Thyroid gland (tissue), 4 donors: Measurements from ENCODE around the gene TMEM221. TPM values are rescaled to one million over a fixed set of nuclear protein-coding genes. Genes with fewer than 3 reads are reported as not detected.
A peak's percentile ranks its signal among the peaks of the same experiment; 100 is the strongest.
"Not testable (repeated sequence)": the region's sequence is repeated elsewhere in the genome, so short reads cannot be mapped to it uniquely, and the experiment has no call there.

Experiments
- DNase-seq, 2 donors: peaks; one replicate each; pipeline ENCODE4 v3.0.0-alpha.2; 2019
- H3K27ac ChIP-seq, 3 donors: fragments of 200-600 bp; sonication (generic); 1 replicate in 2 of 3; 2 replicates in 1 of 3; pipeline ENCODE4 v1.5.1; 2016 to 2019; ENCODE audit warnings: mild to moderate bottlenecking in 1 of 3, moderate library complexity in 1 of 3
- H3K27me3 ChIP-seq: fragments of 200-600 bp; sonication (generic); one replicate; pipeline ENCODE4 v1.5.1; 2019
- H3K36me3 ChIP-seq, 2 donors: fragments of 200-600 bp; sonication (generic); one replicate each; pipeline ENCODE4 v1.5.1; 2016 to 2019
- H3K4me1 ChIP-seq, 2 donors: fragments of 200-600 bp; sonication (generic); one replicate each; pipeline ENCODE4 v1.5.1; 2017 to 2019
- H3K4me3 ChIP-seq, 3 donors: fragments of 200-600 bp; sonication (generic); replicated peaks in 1 of 3; 1 replicate in 2 of 3; 2 replicates in 1 of 3; pipeline ENCODE4 v1.5.1; 2016; ENCODE audit warnings: mild to moderate bottlenecking in 1 of 3
- H3K9me3 ChIP-seq: fragments of 200-600 bp; sonication (generic); one replicate; pipeline ENCODE4 v1.5.1; 2017
- CTCF ChIP-seq, 6 experiments: fragments of 200-600 bp in 3 of 6; fragments of 450-650 bp in 3 of 6; sonication (generic) in 3 of 6; IDR thresholded peaks; one replicate each; pipeline ENCODE4 v1.5.1; 2016 to 2019; ENCODE audit warnings: antibody characterized with exemption in 6 of 6, mild to moderate bottlenecking in 2 of 6, inconsistent platforms in 1 of 6, moderate library complexity in 1 of 6
- POLR2A ChIP-seq, 2 donors: fragments of 450-650 bp; IDR thresholded peaks; one replicate each; pipeline ENCODE4 v1.6.1; 2017; ENCODE audit warnings: antibody characterized with exemption in 2 of 2, mild to moderate bottlenecking in 2 of 2, moderate library complexity in 1 of 2
- WGBS, 2 donors: methylation state at CpG; one replicate each; pipeline ENCODE4 v1.1.5; 2017; 5-methylcytosine and 5-hydroxymethylcytosine counted together
- intact Hi-C: fragments of 100-400 bp; cut with DNase I; formaldehyde crosslinking; loops from one replicate; pipeline ENCODE4 v1.15.1; 2023
- total RNA-seq, 4 donors: library from RNA; depleted of rRNA; stranded (reverse); fragments of >200 nt; gene quantifications; one replicate each; pipeline ENCODE4 v1.2.3, GENCODE V29; 2016

The TMEM221 gene
- total RNA-seq, 4 donors from 2014 or later, result 0.56 TPM; not detected in 3

GRCh38 chr19:17482877-17483604, 34.6 kb upstream of the TMEM221 start:
- no peaks in the 10 kb centered on the region for H3K9me3 ChIP-seq
- H3K36me3 ChIP-seq, result no peaks in the 10 kb centered on the region
- no peak overlapping the region for H3K4me3 ChIP-seq
- no peaks in the 10 kb centered on the region for H3K27me3 ChIP-seq
- intact Hi-C loops, result no loop called here
- no peak for TF ChIP-seq CTCF (IDR thresholded peaks at IDR 0.05)
- no peak for TF ChIP-seq POLR2A (IDR thresholded peaks at IDR 0.05)
- WGBS, 2 donors, result 81 to 89% methylated on average over 3 of the region's 3 CpGs
- H3K27ac ChIP-seq, result no peak overlapping the region
- DNase-seq, result no peak
- no peaks in the 10 kb centered on the region for H3K4me1 ChIP-seq

- no peak for DNase-seq
- no peaks in the 10 kb centered on the region for H3K36me3 ChIP-seq
- no peaks in the 10 kb centered on the region for H3K4me1 ChIP-seq
- no peak for TF ChIP-seq POLR2A (IDR thresholded peaks at IDR 0.05)
- no peak for TF ChIP-seq CTCF (IDR thresholded peaks at IDR 0.05)
- H3K27me3 ChIP-seq, result no peaks in the 10 kb centered on the region
- intact Hi-C loops, result no loop called here
- H3K27ac ChIP-seq, result no peak overlapping the region
- H3K9me3 ChIP-seq, result no peaks in the 10 kb centered on the region
- WGBS, 2 donors, result 87 to 92% methylated on average over 13 of the region's 13 CpGs
- no peak overlapping the region for H3K4me3 ChIP-seq
Observed at GRCh38 chr19:17481986-17482385, 33.5 kb upstream of the TMEM221 start.

- H3K36me3 ChIP-seq, result no peaks in the 10 kb centered on the region
- no peaks in the 10 kb centered on the region for H3K9me3 ChIP-seq
- TF ChIP-seq CTCF (IDR thresholded peaks at IDR 0.05) (no peak), POLR2A (IDR thresholded peaks at IDR 0.05) (no peak)
- H3K27me3 ChIP-seq, result no peaks in the 10 kb centered on the region
- intact Hi-C loops, result no loop called here
- DNase-seq, result no peak
- H3K4me1 ChIP-seq, result peaks cover 9 to 11% of the 10 kb centered on the region in 2 donors
- WGBS, 2 donors, result 63 to 72% methylated on average over 6 of the region's 6 CpGs
- H3K27ac ChIP-seq, result no peak overlapping the region
- H3K4me3 ChIP-seq, result no peak overlapping the region
Observed at GRCh38 chr19:17479325-17479791, 30.9 kb upstream of the TMEM221 start.

DNA sequence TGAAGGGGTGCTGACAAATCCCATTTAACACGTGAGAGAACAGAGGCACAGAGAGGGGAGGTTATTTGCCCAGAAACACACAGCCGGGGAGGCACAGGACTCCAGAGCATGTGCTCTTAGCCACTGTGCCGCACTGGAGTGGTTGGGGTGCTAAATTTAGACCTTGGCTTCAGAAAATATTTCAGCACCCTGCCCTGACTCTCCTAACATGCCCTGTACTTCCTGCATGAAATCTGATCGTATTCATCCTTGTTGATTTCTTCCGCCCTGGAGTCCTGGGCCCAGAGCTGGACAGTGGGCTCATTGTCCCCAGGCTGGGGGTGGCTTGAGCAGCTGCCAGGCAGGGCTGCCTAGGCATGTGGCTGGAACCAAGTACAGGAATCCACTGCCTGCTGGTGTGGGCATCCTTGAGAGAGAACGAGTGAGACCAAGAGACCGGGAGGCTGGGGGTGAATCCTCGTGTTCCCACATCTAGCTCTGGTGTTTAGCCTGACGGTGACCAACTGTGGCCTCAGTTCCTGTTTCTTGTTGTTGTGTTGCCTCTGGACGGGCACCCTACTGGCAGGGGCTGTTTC, 27.2 kb upstream of the TMEM221 start:
- DNase-seq, result peak; percentile 48 to 52
- peaks cover 16 to 19% of the 10 kb centered on the region in 2 donors for H3K4me1 ChIP-seq
- intact Hi-C loops, result no loop called here

GRCh38 chr19:17475011-17475540, 26.6 kb upstream of the TMEM221 start:
- H3K4me3 ChIP-seq, H3K27me3 ChIP-seq, intact Hi-C loops, H3K36me3 ChIP-seq, DNase-seq, H3K9me3 ChIP-seq: not testable (repeated sequence)
- H3K4me1 ChIP-seq, result peaks cover 16 to 19% of the 10 kb centered on the region in 2 donors
- 73 to 79% methylated on average over 6 of the region's 6 CpGs for WGBS, 2 donors
- H3K27ac ChIP-seq, result peak overlapping the region in 1 of 3 donors; percentile 41

More for the DNA sequence above, 27.2 kb upstream of the TMEM221 start:
- Histone ChIP-seq H3K36me3 (no peaks in the 10 kb centered on the region), H3K27me3 (no peaks in the 10 kb centered on the region), H3K27ac (peak overlapping the region in 1 of 3 donors; percentile 41), H3K4me3 (no peak overlapping the region), H3K9me3 (no peaks in the 10 kb centered on the region)
- TF ChIP-seq CTCF (IDR thresholded peaks at IDR 0.05) (no peak), POLR2A (IDR thresholded peaks at IDR 0.05) (no peak)
- 39 to 51% methylated on average over 10 of the region's 10 CpGs for WGBS, 2 donors
